ENCODE data around the gene CACNA1D.

- no peak for TF ChIP-seq POLR2A (IDR thresholded peaks at IDR 0.05; ENCODE audit: low read depth)
- TF ChIP-seq, protein P1, sequence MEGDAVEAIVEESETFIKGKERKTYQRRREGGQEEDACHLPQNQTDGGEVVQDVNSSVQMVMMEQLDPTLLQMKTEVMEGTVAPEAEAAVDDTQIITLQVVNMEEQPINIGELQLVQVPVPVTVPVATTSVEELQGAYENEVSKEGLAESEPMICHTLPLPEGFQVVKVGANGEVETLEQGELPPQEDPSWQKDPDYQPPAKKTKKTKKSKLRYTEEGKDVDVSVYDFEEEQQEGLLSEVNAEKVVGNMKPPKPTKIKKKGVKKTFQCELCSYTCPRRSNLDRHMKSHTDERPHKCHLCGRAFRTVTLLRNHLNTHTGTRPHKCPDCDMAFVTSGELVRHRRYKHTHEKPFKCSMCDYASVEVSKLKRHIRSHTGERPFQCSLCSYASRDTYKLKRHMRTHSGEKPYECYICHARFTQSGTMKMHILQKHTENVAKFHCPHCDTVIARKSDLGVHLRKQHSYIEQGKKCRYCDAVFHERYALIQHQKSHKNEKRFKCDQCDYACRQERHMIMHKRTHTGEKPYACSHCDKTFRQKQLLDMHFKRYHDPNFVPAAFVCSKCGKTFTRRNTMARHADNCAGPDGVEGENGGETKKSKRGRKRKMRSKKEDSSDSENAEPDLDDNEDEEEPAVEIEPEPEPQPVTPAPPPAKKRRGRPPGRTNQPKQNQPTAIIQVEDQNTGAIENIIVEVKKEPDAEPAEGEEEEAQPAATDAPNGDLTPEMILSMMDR (IDR thresholded peaks at IDR 0.05) = no peak
- TF ChIP-seq POLR2AphosphoS5 (IDR thresholded peaks at IDR 0.05) = no peak
These were observed 119.9 kb downstream of the CACNA1D start for GRCh38 chr3:53614307-53614706.

All from esophagus muscularis mucosa (tissue), 3 donors.